ENCODE results near the gene IGF2.

IGF2 gene

GRCh38 chr11:2136209-2136951 is 2.8 kb downstream of the IGF2 start:
- Histone ChIP-seq H3K27me3 (replicated peaks) (peaks cover 23% of the 10 kb centered on the region), H3K36me3 (replicated peaks) (no peaks in the 10 kb centered on the region), H3K27ac (no peak overlapping the region), H3K4me3 (ENCODE audit: low read depth, low read length) (no peak overlapping the region)
- TF ChIP-seq, protein P1, sequence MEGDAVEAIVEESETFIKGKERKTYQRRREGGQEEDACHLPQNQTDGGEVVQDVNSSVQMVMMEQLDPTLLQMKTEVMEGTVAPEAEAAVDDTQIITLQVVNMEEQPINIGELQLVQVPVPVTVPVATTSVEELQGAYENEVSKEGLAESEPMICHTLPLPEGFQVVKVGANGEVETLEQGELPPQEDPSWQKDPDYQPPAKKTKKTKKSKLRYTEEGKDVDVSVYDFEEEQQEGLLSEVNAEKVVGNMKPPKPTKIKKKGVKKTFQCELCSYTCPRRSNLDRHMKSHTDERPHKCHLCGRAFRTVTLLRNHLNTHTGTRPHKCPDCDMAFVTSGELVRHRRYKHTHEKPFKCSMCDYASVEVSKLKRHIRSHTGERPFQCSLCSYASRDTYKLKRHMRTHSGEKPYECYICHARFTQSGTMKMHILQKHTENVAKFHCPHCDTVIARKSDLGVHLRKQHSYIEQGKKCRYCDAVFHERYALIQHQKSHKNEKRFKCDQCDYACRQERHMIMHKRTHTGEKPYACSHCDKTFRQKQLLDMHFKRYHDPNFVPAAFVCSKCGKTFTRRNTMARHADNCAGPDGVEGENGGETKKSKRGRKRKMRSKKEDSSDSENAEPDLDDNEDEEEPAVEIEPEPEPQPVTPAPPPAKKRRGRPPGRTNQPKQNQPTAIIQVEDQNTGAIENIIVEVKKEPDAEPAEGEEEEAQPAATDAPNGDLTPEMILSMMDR (IDR thresholded peaks at IDR 0.05; ENCODE audit: low read depth, low read length, missing control alignments): no peak
- in situ Hi-C loops (cut with HindIII; ENCODE audit: low pct_ligation_motif_present, low sequenced_read_pairs): no loop called here
- DNase-seq: no peak

GRCh38 chr11:2135648-2136201 is 3.5 kb downstream of the IGF2 start:
- no peak overlapping the region for H3K4me3 ChIP-seq (ENCODE audit: low read depth, low read length)
- in situ Hi-C loops (cut with HindIII; ENCODE audit: low pct_ligation_motif_present, low sequenced_read_pairs): no loop called here
- TF ChIP-seq, protein P1 (IDR thresholded peaks at IDR 0.05; ENCODE audit: low read depth, low read length, missing control alignments): no peak

GRCh38 chr11:2135018-2135569 is 4.1 kb downstream of the IGF2 start:
- peaks cover 12% of the 10 kb centered on the region for H3K27me3 ChIP-seq (replicated peaks)
- H3K4me3 ChIP-seq (ENCODE audit: low read depth, low read length): no peak overlapping the region
- TF ChIP-seq, protein P1 (IDR thresholded peaks at IDR 0.05; ENCODE audit: low read depth, low read length, missing control alignments): no peak
- H3K36me3 ChIP-seq (replicated peaks): no peaks in the 10 kb centered on the region
- no peak overlapping the region for H3K27ac ChIP-seq
- no peak for DNase-seq
- in situ Hi-C loops (cut with HindIII; ENCODE audit: low pct_ligation_motif_present, low sequenced_read_pairs): no loop called here

More at GRCh38 chr11:2135648-2136201, 3.5 kb downstream of the IGF2 start:
- no peak for DNase-seq
- Histone ChIP-seq H3K27ac (no peak overlapping the region), H3K36me3 (replicated peaks) (no peaks in the 10 kb centered on the region), H3K27me3 (replicated peaks) (peaks cover 16% of the 10 kb centered on the region)

DNA sequence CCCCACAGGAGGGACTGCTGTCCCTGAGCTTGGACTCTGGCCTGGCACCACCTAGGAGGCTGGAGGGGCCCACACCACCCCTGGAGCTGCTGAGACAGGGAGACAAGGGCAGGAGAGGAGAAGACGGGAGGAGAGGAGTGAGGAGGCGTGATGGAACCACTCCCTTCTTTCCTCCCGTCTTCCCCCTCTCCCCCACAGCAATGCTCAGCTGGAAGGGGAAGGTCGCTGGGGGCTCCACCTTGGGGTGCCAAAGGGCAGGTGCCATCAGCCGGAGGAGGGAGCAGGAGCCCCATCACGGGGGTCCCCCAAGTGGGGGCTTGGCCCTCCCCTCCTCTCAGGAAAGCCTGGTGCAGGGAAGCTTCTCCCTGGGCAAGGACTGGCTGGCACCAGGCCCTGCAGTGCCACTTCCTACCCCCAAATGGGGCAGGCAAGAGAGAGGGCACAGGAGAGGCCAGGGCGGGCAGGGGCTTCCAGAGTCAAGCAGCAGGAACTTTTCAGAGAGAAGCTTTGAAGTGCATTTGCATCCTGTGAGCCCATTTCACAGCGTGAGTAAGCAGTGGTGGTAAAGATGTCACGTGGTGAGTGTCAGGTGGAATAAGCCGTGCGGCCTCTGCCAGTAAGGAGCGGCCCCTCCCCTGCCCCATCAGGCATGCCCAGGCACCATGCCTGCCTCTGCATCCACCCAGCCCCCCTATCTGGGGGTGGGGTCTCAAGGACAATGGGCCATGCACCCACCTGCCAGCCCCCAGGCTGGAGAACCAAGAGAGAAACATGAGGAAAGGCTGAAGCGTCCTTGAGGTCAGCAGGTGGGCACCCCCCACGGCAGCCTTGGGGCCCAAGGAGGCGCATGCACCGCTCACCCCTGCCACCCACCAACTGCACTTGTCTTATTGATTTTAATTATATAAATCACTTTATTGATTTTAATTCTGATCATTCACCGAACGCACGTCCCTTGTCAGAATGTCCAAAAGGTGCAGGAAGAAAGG is 4.9 kb downstream of the IGF2 start:
- peaks cover 6% of the 10 kb centered on the region for H3K27me3 ChIP-seq (replicated peaks)
- TF ChIP-seq, protein P1 (IDR thresholded peaks at IDR 0.05; ENCODE audit: low read depth, low read length, missing control alignments): no peak
- DNase-seq: no peak
- in situ Hi-C loops (cut with HindIII; ENCODE audit: low pct_ligation_motif_present, low sequenced_read_pairs): no loop called here
- H3K36me3 ChIP-seq (replicated peaks): no peaks in the 10 kb centered on the region
- no peak overlapping the region for H3K4me3 ChIP-seq (ENCODE audit: low read depth, low read length)
- no peak overlapping the region for H3K27ac ChIP-seq

DNA sequence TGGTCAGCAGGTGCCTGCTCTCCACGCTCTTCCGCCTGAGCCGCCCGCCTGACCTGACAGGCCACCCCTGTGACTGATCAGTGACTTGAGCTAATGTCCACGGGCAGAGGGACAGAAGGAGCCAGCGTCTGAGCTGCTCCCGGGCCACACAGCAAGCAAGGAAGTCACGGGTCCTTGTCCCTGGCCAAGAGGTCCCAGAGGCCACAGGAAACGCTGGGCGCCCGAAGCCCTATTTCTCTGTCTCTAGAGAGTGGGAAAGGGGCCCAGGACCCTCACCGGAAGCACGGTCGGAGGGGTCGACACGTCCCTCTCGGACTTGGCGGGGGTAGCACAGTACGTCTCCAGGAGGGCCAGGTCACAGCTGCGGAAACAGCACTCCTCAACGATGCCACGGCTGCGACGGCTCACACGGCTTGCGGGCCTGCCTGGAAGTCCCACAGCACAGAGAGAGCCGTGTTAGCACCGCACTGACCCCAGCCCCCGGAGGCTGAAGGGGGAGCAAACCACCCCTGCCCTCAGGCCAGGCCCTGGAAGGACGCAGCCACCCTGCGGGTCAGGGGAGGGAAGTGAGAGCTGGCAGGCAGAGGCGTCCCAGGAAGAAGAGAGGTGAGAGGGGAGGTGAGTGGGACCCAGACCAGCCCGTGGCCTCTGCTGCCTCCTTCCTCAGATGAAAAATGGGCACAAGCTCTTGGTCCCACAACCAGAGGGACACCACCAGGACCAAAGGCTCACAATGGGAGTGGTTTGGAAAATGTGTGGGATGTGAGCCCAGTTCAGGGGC is 5.8 kb downstream of the IGF2 start:
- in situ Hi-C loops (cut with HindIII; ENCODE audit: low pct_ligation_motif_present, low sequenced_read_pairs): no loop called here
- Histone ChIP-seq H3K36me3 (replicated peaks) (no peaks in the 10 kb centered on the region), H3K4me3 (ENCODE audit: low read depth, low read length) (no peak overlapping the region), H3K27me3 (replicated peaks) (peaks cover 5% of the 10 kb centered on the region), H3K27ac (no peak overlapping the region)
- no peak for DNase-seq
- TF ChIP-seq, protein P1 (IDR thresholded peaks at IDR 0.05; ENCODE audit: low read depth, low read length, missing control alignments): no peak
